8988T (cell line): ENCODE results near the gene SNCB.

Experiments used
- DNase-seq: peaks from one replicate; pipeline ENCODE4 v3.0.0; 2011

The SNCB gene

DNA sequence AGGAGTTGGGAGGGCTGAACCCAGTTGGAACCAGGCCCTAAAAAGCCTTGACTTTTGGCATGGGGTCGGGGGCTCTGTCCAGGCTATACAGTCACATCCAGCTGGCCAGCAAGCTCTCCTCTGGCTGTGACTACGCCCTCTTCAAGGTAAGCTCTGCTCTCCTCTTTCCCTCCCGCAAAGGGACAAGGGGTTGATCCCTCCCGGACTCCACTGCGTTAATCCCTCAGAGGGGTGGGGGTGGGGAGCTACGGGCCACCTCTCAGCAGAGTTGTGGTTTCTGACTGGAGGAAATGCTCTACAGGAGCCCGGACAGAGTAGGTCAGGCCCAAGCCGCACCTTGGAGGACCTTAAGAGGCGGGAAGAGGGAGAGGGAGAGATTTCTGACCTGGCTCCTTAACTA lies 14.0 kb upstream of the SNCB start:
- DNase-seq = no peak

DNA sequence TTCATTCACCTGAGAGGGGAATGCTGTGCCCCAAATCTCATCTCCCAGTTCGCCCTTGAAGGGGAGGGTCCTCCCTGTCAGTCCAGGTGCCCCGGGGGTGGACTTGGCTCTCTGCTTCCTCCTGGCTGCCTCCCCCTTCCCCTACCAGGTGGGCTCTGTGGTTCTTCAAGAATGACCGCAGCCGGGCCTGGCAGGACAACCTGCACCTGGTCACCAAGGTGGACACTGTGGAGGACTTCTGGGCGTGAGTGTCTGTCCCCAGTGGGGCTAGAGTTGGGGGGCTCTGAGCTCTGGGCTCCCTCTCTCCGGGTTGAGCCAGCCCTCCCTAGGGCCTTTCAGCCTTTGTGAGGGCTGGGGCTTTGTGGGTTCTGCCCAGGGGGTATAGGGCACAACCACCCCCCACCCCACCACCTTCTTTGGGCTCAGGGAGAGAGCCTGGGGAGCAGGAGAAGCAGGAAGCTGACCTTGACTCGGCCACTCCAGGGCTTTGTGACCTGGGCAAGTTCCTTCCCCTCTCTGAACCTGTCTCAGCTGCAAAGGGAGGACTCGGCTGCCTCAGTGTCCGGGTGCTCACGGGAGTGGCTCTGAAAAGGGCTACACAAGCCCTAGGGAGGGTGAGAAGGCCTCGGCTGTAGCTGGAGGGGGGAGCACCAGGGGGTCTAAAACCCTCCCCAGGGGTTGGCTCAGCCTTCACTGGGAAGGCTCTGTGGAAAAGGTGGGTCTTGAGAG lies 13.3 kb upstream of the SNCB start:
- no peak for DNase-seq

DNA sequence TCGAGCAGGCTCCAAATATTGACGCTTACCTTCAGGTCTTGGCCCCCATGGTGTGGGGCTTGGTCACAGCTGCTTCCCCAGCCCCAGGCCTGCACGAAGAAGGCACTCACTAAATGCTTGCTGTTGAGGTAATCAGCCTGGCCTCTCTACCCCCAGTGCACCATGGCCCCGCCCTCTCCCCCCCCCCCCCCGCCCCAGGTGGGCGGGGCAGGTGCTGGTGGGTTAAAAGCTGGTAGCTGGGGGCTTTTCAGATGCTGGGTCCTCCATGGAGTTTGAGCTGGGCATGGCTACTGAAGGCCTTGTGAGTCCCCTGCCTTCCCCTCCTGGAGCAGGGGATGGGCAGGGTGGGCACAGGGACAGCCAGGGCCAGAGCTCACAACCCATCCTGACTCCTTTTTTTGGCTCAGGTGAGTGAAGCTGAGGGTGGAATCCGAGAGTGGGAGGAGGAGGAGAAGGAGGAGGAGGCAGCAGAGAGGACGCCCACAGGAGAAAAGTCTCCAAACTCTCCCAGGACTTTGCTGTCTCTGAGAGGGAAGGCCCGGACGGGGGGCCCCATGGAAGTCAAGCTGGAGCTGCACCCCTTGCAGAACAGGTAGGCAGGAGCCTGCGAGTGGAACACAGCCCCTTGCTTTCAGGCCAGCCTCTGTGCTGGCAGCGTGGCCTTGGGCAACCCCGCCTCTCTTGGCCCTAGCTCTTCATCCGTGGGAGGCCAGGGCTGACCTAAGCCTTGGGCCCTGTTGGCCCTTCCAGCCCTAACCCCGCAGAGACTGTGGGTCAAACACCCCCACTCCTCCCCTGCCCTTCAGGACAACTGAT lies 12.5 kb upstream of the SNCB start:
- DNase-seq = no peak

DNA sequence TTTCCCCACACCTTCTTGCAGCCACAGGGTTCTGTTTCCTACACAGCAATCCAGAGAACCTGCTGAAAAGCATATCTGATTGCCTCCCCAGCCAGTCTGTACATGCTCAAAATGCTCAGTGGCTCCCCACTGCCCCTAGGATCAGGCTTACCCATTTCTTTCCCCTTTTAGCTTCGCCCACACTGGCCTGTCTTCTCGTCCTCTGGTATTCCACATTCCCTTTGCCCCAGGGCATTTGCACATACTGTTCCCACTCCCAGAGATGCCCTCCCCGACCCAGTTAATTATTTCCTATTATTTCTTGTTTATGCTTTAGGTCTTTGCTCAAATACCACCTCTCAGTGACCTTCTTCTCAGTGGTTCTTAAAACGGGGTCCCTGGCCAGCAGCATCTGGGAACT lies 10.3 kb upstream of the SNCB start:
- DNase-seq = no peak

DNA sequence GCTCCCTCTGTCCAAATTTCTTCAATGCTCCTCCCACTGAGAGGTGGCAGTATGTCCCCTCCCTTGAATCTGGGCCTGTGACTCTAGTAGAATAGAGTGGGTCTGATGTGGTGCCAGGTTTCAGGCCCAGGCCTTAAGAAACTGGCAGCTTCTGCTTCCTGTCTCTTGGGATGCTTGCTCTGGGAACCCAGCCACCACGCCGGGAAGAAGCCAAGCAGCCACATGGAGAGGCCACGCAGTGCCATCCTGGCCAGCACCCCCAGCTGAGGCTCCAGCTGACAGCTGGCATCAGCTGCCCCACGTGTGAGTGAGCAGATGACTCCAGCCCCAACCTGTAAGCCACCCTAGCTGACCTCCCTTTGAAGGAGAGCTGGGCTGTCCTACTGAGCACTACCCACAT lies 9.6 kb upstream of the SNCB start:
- no peak for DNase-seq

DNA sequence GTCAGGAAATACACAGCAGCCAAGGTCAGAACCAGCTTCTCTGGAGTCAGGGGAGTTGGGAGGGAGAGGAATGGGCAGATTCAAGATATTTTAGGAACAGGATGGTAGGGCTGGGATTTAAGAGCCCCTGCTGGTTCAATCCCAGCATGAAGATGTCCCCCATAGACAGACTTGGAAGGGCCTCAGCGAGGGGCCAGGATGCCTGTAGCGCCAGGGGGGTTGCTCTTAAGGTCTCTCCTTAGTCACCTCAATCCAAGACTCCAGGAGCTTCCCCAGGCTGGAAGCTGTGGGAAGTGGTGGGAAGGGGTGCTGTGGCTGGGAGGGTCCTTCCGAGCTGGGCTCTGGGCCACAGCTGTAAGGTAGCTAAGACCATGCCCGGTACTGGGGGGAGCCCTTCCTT lies 8.9 kb upstream of the SNCB start:
- DNase-seq = no peak

DNA sequence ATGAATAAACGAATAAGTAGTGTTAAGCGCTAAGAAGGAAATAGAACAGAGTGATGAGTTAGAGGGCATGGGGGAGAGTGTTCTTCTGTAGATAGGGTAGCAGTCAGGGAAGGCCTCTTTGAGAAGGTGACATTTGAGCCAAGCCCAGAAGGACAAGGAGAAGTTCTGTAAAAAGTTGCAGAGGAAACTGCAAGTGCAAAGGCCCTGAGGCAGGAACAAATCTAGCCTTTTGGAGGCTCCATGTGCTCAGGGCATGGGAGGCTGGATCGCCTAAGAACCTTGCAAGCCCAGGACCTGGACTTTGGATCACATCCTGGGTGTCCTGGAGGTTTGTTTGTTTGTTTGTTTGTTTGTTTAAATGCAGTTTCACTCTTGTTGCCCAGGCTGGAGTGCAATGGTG lies 8.1 kb upstream of the SNCB start:
- no peak for DNase-seq

DNA sequence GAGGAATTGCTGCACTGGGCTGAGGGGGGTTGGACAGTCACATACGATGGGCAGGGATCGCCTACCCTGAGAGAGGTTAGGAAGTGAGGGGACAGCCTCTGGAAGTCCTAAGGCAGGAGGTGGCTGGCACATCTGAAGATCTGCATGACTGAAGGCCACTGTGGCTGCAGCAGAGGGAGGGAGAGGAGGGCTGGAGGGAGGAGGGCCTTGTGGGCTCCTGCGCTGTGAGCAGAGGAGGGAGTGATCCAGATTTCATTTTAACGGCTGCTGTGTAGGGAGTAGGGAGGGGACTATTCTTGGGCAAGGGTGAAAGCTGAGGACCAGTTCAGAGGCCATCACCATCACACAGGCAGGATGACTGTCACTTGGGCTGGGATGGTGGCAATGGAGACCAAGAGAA lies 7.2 kb upstream of the SNCB start:
- no peak for DNase-seq

DNA sequence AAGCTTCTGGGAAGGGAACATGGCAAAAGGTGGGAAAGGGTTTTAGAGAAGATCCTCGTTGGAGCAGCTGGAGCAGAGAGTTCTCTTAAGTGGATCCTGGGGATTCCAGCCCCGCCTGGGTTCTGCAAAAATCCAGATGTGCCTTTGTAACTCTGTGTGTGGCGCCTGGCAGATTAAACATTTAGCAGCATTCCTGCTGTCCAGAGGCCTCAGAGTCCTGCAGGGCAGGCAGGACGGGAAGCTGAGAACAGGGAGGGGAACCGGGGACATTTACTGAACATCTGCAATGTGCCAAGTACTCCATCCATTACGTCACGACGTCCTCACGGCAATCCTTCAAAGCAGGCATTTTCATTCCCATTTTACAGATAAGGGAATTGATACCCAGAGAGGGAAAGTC lies 6.1 kb upstream of the SNCB start:
- no peak for DNase-seq

DNA sequence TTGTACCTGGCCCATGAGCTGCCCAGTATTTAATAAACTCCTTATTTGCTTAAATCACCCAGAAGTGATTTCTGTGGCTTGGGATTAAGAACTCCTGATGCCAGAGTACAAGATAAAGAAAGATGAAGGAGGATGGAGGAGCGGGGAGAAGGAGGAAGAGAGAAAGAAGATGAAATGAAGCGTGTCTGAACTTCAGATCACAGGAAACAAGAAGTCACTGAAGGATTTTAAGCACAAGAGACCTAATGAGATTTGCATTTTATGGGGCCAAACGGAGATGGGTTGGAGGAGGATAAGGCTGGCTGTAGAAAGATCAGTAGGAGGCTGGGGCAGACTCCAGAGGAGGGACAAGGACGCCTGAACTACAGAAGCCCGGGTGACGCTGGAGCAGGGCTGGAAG lies 3.3 kb upstream of the SNCB start:
- no peak for DNase-seq

DNA sequence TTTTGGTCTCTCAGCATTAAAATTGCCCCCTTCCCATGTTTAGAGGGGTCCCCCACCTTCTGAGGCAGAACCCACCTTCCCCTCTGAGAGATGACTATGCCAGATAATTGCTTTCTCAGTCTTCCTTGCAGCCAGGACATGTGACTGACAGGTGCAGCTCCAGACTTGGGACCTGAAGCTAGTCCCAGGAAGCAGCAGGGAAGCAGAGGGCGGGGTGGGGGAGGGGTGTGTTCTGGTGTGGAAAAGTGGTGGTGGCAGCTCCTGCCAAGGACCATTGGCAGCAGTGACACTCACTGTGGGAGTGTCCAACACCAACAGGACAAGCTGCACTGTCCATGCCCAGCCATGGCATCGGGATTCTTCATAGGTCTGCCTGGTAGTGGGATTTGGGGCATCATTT lies 2.4 kb upstream of the SNCB start:
- DNase-seq = no peak

DNA sequence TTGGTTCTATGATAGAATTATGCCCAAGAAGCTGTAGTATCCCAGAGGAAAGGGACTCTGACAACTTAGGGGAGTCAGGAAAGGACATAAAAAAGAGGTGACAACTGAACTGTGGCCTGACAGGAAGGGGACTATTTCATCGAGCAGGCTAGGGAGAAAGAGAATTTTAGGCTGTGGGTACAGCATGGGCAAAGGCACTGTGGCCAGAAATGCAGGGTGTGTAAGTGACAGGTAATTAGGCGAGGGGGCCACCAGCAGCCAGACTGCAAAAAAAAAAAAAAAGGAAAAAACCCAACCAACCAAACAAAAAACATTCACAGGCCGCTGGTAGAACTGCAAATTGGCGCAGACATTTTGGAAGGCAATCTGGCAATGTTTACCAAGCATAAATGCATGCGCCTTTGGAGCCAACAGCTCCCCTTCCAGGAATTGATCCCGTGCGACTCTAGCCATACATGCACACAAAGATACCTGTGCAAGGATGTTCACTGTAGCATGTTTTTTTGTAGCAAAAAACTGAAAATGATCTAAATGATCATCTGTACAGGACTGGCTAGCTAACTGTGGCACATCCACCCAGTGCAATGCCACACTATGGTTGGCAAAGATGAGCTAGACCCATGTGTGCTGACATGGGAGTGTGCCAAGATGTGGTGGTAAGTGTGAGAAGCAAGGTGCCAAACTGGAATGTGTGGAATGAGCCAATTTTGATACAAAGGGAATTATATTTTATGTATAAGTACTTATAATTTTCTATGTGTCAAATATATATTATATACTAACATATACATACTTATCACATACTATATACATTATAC lies 1.3 kb upstream of the SNCB start:
- no peak for DNase-seq

DNA sequence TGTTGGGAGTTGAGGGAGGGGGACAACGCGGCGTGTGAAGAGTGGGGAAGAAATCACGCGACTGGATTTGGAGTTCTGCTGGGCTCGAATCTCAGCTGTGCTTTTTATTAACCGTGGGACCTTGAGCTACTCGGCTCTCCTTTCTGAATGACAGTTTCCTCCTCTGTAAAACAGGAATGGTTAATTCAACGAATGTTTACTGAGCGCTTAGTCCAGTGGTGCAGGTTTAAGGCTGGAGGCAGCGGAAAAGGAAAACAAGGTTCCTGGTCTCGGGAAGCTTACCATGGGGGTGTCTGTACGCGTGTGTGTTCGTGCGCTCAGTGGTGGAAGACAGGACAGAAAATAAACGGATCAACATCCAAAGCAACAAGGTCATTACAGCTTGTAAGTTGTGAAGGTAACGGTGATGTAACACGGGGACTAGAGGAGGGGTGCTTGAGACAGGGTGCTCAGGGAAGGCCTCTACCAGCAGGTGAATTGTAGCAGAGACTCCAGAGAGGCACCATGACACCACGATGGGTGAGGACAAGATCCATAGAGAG lies 418 bp upstream of the SNCB start:
- no peak for DNase-seq

DNA sequence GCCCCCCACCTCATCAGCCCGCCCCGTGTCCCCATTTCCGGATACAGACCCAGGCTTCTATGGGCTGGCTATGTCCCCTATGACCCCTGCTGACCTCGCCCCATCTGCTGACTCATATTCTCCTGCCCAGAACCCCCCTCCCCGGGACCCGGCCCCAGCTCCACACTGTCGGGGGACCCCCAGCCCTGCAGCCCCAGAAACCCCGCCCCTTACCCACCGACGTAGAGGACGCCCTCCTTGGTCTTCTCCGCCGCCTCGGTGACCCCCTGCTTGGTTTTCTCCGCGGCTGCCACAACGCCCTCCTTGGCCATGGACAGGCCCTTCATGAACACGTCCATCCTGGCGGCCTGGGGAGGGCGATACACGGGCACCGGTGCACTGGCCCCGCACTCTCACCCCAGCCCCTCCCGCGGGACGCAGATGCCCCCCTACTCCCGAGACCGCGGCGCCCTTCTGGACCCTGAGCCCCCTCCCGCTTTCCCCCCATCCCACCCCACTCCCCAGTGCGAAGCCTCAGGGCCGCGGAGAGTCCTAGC lies 949 bp downstream of the SNCB start:
- DNase-seq = no peak

DNA sequence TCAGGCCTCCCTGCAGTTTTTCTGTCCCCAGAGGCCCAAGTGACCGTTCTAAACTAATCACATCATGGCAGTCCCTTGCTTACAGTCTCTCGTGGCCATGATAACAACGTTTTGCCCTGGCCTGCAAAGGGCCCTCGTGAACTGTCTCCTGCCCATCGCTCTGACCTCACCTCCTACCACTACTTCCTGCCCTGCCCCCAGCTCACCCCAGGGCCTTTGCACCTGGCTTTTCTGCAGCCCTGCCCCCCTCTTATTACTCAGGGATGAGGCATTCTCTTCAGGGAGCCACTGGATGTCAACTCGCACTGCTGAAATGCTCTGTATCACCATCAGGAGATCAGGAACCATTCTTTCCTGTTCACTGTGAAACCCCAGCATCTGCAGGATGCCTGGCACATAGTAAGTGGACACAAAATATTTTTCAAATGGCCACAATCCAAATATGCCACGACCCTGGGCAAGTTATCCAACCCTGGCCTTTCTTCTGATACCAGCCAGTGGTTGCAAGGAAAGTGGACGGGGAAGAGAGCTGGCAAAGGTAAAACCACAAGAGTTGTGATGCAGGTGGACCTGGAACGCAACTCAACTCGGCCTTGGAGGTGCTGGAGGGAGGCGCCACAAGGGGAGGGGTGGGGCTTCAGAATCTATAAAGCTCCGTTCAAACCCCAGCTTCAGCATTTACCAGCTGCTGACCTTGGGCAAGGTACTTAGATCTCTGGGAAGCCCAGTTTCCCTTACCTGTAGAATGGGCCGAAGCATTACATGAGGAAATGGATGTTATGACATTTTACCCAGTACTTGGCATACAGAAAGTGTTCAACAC lies 1.7 kb downstream of the SNCB start:
- no peak for DNase-seq

DNA sequence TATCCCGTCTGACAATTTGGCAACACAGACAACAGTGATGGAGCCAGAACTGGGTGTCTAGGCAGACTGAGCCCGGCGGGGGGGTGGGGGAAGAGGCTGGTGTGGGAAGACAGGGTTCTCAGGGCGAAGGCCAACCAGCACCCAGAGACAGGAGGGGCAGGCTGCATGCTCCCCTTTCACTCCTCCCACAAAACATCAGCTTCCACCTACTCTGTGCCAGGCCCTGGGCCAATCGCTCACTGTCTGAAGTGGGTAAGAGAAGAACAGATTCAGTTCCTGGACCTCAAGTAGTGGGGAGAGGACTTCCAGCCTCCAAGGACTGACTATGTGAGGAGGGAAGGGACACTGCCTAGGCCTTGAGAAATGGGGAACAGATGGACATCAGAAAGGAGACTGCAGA lies 2.8 kb downstream of the SNCB start:
- no peak for DNase-seq

DNA sequence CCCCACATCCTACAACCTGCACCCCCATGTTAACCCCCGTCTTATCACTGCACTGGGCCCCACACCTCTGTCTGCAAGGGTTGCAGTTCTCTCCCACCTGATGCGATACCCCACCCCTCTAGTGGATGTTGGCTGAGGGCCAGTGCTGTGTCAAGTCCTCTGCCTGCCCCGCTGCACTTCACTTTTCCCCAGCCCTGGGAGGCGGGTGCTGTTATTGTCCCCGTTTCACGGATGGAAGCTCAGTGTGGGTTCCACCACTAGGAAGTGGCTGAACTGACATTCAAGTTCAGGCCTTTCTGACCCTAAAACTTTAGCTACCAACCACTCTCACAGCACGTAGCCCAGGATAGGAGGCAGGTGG lies 3.5 kb downstream of the SNCB start:
- DNase-seq = no peak

DNA sequence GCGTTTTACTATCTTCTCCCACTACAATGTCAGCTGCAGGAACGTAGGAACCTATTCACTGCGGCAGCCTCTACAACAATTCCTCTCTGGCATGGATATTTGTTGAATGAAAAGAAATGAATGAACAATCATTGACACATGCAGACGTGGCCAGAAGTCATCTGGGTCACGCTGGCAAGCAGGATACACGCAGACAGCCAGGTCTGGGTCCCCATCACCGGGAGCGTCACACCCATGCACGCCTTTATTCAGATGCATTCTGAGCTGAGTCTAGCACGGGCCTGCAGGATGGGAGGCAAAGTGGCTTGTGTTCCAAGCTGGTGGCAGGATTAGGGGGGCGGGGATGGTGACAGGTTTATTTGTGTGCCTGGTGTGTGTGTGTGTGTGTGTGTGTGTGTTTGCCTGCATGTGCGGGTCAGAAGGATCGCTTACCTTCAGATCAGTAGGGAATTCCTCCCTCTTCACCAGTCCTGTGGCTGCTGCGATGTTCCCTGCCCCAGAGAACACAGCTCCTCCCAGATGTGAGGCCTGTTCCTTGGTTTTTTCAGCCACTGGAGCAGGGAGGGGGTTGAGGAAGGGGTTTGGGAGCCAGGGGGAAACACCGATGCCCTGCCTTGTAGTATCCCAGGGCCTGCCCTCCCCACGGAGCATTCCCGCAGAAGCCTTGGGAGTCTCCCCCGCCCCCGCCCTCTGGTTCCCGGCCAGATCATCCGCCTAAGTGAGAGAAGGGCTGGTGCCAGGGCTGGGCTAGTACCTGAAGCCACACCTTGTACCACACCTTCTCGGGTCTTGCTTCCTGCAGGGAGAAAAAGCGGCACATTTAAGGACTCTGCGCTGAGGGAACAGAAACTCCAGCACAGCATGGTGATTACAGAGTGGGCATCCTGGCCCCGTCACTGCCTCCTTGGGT lies 4.1 kb downstream of the SNCB start:
- DNase-seq = no peak

DNA sequence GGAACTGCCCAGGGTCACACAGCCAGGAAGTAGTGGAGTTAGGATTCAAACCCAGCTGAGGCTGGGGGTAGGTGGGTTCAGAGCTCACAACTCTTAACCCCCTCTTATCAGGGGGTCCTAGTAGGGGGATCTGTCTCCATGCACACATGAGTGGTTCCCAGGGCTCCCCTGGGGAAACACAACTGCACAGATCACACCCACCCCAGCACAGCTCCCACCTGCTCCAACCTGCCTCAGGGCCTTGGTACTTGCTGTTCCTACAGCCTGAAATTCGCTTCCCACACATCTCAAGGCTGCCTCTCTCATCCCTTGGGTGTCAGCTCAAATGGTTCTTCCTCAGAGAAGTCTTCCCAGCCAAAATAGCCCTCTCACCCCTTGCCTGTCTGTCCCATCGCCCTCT lies 4.8 kb downstream of the SNCB start:
- DNase-seq = no peak

DNA sequence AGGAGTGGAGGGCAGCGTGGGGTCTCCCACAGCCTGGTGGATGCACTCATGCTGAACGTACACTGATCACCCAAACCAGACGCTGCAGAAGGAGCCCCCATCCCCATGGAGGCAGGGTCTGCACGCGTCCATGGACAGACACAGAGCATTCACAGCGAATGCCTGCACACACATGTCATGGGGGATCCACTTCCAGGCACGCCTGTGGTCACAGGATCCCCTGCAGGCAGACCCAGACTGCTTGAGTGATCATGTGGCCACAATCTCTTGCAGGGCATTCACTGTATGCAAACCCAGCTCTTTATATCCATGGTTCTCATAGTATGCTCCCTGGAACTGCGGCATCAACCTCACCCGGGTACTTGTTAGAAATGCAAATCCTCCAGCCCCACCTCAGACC lies 5.4 kb downstream of the SNCB start:
- DNase-seq = no peak

DNA sequence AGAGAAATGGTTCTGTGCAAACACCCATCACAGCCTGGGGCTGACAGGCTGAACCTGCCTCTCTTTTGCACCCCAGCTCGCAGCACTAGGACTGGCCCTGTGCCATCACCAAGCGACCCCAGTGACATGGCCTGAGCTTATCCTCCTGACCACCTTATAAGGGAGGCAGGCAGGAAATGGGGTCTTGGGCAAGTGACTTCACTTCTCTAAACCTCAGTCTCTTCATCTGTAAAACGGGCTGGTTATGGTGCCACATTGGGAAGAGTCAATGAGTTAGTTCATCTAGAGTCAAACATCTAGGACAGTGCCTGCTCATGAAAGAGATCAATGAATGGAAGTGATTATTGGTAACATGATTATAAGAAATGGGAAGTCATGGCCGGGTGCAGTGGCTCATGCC lies 6.2 kb downstream of the SNCB start:
- DNase-seq = no peak
